HepG2 (cell line): ENCODE data around the gene RBP3. TPM values are rescaled to one million over a fixed set of nuclear protein-coding genes. Genes with fewer than 3 reads are reported as not detected.

Source experiments
- ATAC-seq: fragments of 200-7000 bp; cut with Tn5 transposase; 3 replicates; pipeline ENCODE4 v1.9.1; 2020; ENCODE audit warnings: mild to moderate bottlenecking, moderate library complexity
- BruUV-seq: library from RNA; stranded (reverse); fragments of 400-500 nt; replicated peaks from 2 replicates; lab custom pipeline; 2021; lab: Mats Ljungman, UMichigan
- CTCF ChIA-PET: fragments of 300-600 bp; formaldehyde crosslinking; extraction: SDS; loops from one replicate; lab custom pipeline; 2021; ENCODE audit warnings: low total read pairs, inconsistent platforms, low intra/inter-chr PET ratio; lab: Yijun Ruan, JAX
- POLR2A ChIA-PET: fragments of 350-600 bp; sonication (Branson Sonifier 250); formaldehyde crosslinking; loops from one replicate; lab custom pipeline; 2020; ENCODE audit warnings: antibody characterized with exemption, inconsistent platforms; lab: Yijun Ruan, JAX
- DNase-seq: peaks from one replicate; pipeline ENCODE4 v3.0.0-alpha.2; 2015; ENCODE audit warnings: low spot score
- FAIRE-seq: peaks from 3 replicates; lab custom pipeline; 2011; peaks lifted over from hg19 to GRCh38; lab: Jason Lieb, UNC
- H2AFZ ChIP-seq: one replicate; pipeline ENCODE4 v1.6.1; 2011; ENCODE audit warnings: low read length, inconsistent platforms
- H3K27ac ChIP-seq: fragments of 300-600 bp; 3 replicates; pipeline ENCODE4 v1.8.0; 2011; ENCODE audit warnings: mixed run types, mild to moderate bottlenecking, mixed read lengths, low read length, inconsistent platforms; ENCODE audit not compliant: insufficient read depth; ENCODE audit errors: extremely low read length
- H3K27me3 ChIP-seq, 2 experiments: fragments of 200-600 bp in 1 of 2; 2 replicates in 1 of 2; 3 replicates in 1 of 2; pipeline versions ENCODE4 v1.6.0 to v1.8.0; 2011; ENCODE audit warnings: low read length in 2 of 2, mild to moderate bottlenecking in 2 of 2, moderate library complexity in 2 of 2, inconsistent platforms in 1 of 2; ENCODE audit not compliant: insufficient read depth in 2 of 2, control insufficient read depth in 1 of 2
- H3K36me3 ChIP-seq, 2 experiments: fragments of 200-600 bp in 1 of 2; replicated peaks in 1 of 2; 2 replicates in 1 of 2; 3 replicates in 1 of 2; pipeline versions ENCODE4 v1.5.1 to v1.8.0; 2011; ENCODE audit warnings: low read length in 2 of 2, inconsistent platforms in 1 of 2; ENCODE audit not compliant: insufficient read depth in 2 of 2, control insufficient read depth in 1 of 2
- H3K4me1 ChIP-seq: 2 replicates; pipeline ENCODE4 v1.5.1; 2012; ENCODE audit warnings: low read length, inconsistent platforms; ENCODE audit not compliant: insufficient read depth
- H3K4me2 ChIP-seq: 2 replicates; pipeline ENCODE4 v1.6.0; 2011; ENCODE audit warnings: low read depth, low read length, inconsistent platforms
- H3K4me3 ChIP-seq, 3 experiments: fragments of 200-600 bp in 1 of 3; sonication (generic), shearing (Covaris generic) in 1 of 3; replicated peaks in 1 of 3; 2 replicates each; pipeline ENCODE4 v1.5.1; 2011 to 2016; ENCODE audit warnings: low read length in 3 of 3, inconsistent platforms in 2 of 3, low read depth in 2 of 3, mild to moderate bottlenecking in 2 of 3, control low read depth in 1 of 3, mixed read lengths in 1 of 3; ENCODE audit not compliant: insufficient read depth in 1 of 3
- H3K79me2 ChIP-seq: one replicate; pipeline ENCODE4 v1.6.1; 2011; ENCODE audit warnings: low read length, inconsistent platforms; ENCODE audit not compliant: insufficient read depth
- H3K9ac ChIP-seq: 2 replicates; pipeline ENCODE4 v1.6.0; 2011; ENCODE audit warnings: mild to moderate bottlenecking, low read depth, low read length, inconsistent platforms; ENCODE audit not compliant: insufficient read depth
- H3K9me3 ChIP-seq: 2 replicates; pipeline ENCODE4 v1.5.1; 2012; ENCODE audit warnings: mild to moderate bottlenecking, low read length
- H4K20me1 ChIP-seq: 2 replicates; pipeline ENCODE4 v1.6.0; 2011; ENCODE audit warnings: inconsistent platforms, mild to moderate bottlenecking, low read length, moderate library complexity; ENCODE audit not compliant: insufficient read depth
- ARID5B ChIP-seq: IDR thresholded peaks from 2 replicates; pipeline ENCODE4 v1.4.0; 2020; ENCODE audit warnings: mild to moderate bottlenecking, missing genetic modification reagents
- CENPBD1 ChIP-seq: sonication (generic); formaldehyde crosslinking; IDR thresholded peaks from 2 replicates; pipeline ENCODE4 v1.8.0; 2022; ENCODE audit warnings: missing genetic modification reagents, low read depth, mild to moderate bottlenecking, borderline replicate concordance
- CENPX ChIP-seq: sonication (generic); formaldehyde crosslinking; IDR thresholded peaks from 2 replicates; pipeline ENCODE4 v1.9.0; 2021; ENCODE audit warnings: mild to moderate bottlenecking, missing genetic modification reagents, moderate library complexity
- GTF3A ChIP-seq: sonication (generic); formaldehyde crosslinking; conservative IDR thresholded peaks from 2 replicates; pipeline ENCODE4 v1.4.0; 2020; ENCODE audit warnings: mild to moderate bottlenecking, missing genetic modification reagents
- NFYB ChIP-seq: sonication (generic); formaldehyde crosslinking; IDR thresholded peaks from 2 replicates; pipeline ENCODE4 v1.4.0; 2020; ENCODE audit warnings: missing genetic modification reagents
- NFYC ChIP-seq: IDR thresholded peaks from 2 replicates; pipeline ENCODE4 v1.6.1; 2016; ENCODE audit warnings: missing genetic modification reagents, missing compliant biosample characterization
- RARG ChIP-seq: sonication (generic); formaldehyde crosslinking; IDR thresholded peaks from 2 replicates; pipeline ENCODE4 v1.4.0; 2020; ENCODE audit warnings: low read depth, mild to moderate bottlenecking, missing genetic modification reagents
- TCF7 ChIP-seq: sonication (generic); IDR thresholded peaks from 2 replicates; pipeline ENCODE4 v1.6.1; 2016; ENCODE audit warnings: antibody characterized with exemption, low read depth
- TSC22D2 ChIP-seq: sonication (generic); formaldehyde crosslinking; IDR thresholded peaks from 2 replicates; pipeline ENCODE4 v1.5.1; 2020; ENCODE audit warnings: missing genetic modification reagents, mild to moderate bottlenecking, borderline replicate concordance
- WIZ ChIP-seq: sonication (generic); formaldehyde crosslinking; IDR thresholded peaks from 2 replicates; pipeline ENCODE4 v1.5.1; 2020; ENCODE audit warnings: mild to moderate bottlenecking, missing genetic modification reagents
- ZNF260 ChIP-seq: sonication (generic); formaldehyde crosslinking; IDR thresholded peaks from 2 replicates; pipeline ENCODE4 v1.4.0; 2020; ENCODE audit warnings: missing genetic modification reagents, low read depth, mild to moderate bottlenecking, borderline replicate concordance
- WGBS: methylation state at CpG from one replicate; pipeline ENCODE4 v1.1.6; 2017; ENCODE audit warnings: low lambda C conversion rate; 5-methylcytosine and 5-hydroxymethylcytosine counted together
- in situ Hi-C: cut with HindIII; loops from 2 replicates; pipeline ENCODE4 v1.10.0; 2017; ENCODE audit warnings: low pct_unique_long_range_greater_than_20kb; ENCODE audit not compliant: extremely low pct_ligation_motif_present
- intact Hi-C: fragments of 100-400 bp; cut with micrococcal nuclease; formaldehyde crosslinking; loops from one replicate; pipeline ENCODE4 v1.10.0; 2022; ENCODE audit not compliant: unreplicated experiment
- polyA plus RNA-seq, 8 experiments: library from polyadenylated mRNA; depleted of rRNA in 3 of 8; stranded (reverse) in 7 of 8; unstranded in 1 of 8; fragments of >200 nt; fragmentation: Illumina TruSeq in 4 of 8; extraction: Trizol in 4 of 8; gene quantifications; 2 replicates each; pipeline versions ENCODE4 v1.2.1 to v1.2.3, GENCODE V29; 2011 to 2016; ENCODE audit warnings: low read depth in 4 of 8, missing spikeins in 1 of 8, mixed read lengths in 1 of 8; ENCODE audit not compliant: insufficient read depth in 1 of 8
- total RNA-seq, 5 experiments: library from RNA; depleted of rRNA; stranded (reverse); fragments of >200 nt; fragmentation: Illumina TruSeq; extraction: Trizol; gene quantifications; 2 replicates each; pipeline ENCODE4 v1.2.3, GENCODE V29; 2016; ENCODE audit warnings: low read depth in 1 of 5

Gene RBP3
- total and polyA plus RNA-seq, 2 of the 13 experiments (the other 11 are each of a cell fraction or from before 2014, with no cell fraction given): not detected

GRCh38 chr10:47318706-47319105 is 29.5 kb upstream of the RBP3 start:
- DNase-seq (peak; percentile 3), ATAC-seq (no peak), FAIRE-seq (no peak)
- no peak overlapping the region for H3K27ac ChIP-seq
- H2AFZ ChIP-seq: no peak overlapping the region
- H3K27me3 ChIP-seq: peaks cover 0 to 8% of the 10 kb centered on the region in 2 experiments; a peak in 2 of 5 replicates
- in situ Hi-C loops (no loop called here), intact Hi-C loops (no loop called here)
- no peak overlapping the region for H3K4me2 ChIP-seq
- 23% methylated on average over 9 of the region's 9 CpGs for WGBS
- H3K9ac ChIP-seq: no peak overlapping the region
- POLR2A ChIA-PET: no interaction called here
- no peaks in the 10 kb centered on the region for H4K20me1 ChIP-seq
- H3K4me3 ChIP-seq: no peak overlapping the region
- no peaks in the 10 kb centered on the region for H3K36me3 ChIP-seq
- no peaks in the 10 kb centered on the region for H3K79me2 ChIP-seq
- CTCF ChIA-PET: no interaction called here
- no peaks in the 10 kb centered on the region for H3K9me3 ChIP-seq
- no peak for TF ChIP-seq TCF7
- no peak for TF ChIP-seq WIZ
- no peak for TF ChIP-seq CENPX (CRISPR knock-in tag)
- no peak for TF ChIP-seq RARG (CRISPR knock-in tag)
- no peak for TF ChIP-seq ARID5B (CRISPR knock-in tag)
- peak; percentile 64 for TF ChIP-seq NFYB (CRISPR knock-in tag)
- no peak for TF ChIP-seq GTF3A (CRISPR knock-in tag)
- no peak for TF ChIP-seq CENPBD1 (CRISPR knock-in tag)
- TF ChIP-seq ZNF260 (CRISPR knock-in tag): no peak
- no peak for TF ChIP-seq TSC22D2 (CRISPR knock-in tag)
- peak; percentile 53; the same call in 1 of the 2 replicates for TF ChIP-seq NFYC
- H3K4me1 ChIP-seq: no peaks in the 10 kb centered on the region
- BruUV-seq: no TSS peak
